IMR-90 (cell line): ENCODE data around the gene THRAP3. TPM values are rescaled to one million over a fixed set of nuclear protein-coding genes. Genes with fewer than 3 reads are reported as not detected.

ENCODE experiments used
- ATAC-seq: fragments of 200-7000 bp; cut with Tn5 transposase; 2 replicates; pipeline ENCODE4 v1.9.1; 2020; ENCODE audit warnings: low read depth, mild to moderate bottlenecking, moderate library complexity
- BruUV-seq: library from RNA; stranded (reverse); fragments of 400-500 nt; replicated peaks from 2 replicates; lab custom pipeline; 2021; lab: Mats Ljungman, UMichigan
- CTCF ChIA-PET: fragments of 300-600 bp; formaldehyde crosslinking; extraction: SDS; loops from one replicate; lab custom pipeline; 2021; ENCODE audit warnings: antibody characterized with exemption; lab: Yijun Ruan, JAX
- POLR2A ChIA-PET: fragments of 300-600 bp; sonication (Branson Sonifier 250); formaldehyde crosslinking; loops from one replicate; lab custom pipeline; 2022; ENCODE audit warnings: antibody characterized with exemption; ENCODE audit not compliant: unreplicated experiment; lab: Charles Lee
- DNase-seq: peaks from one replicate; pipeline ENCODE4 v3.0.0; 2013
- H2AFZ ChIP-seq: replicated peaks from 2 replicates; pipeline ENCODE3; 2013; ENCODE audit warnings: low read length, mild to moderate bottlenecking; ENCODE audit not compliant: poor library complexity
- H2AK5ac ChIP-seq: 2 replicates; pipeline ENCODE4 v1.6.1; 2013; ENCODE audit warnings: low read depth, low read length, inconsistent platforms
- H2AK9ac ChIP-seq: replicated peaks from 2 replicates; pipeline ENCODE3; 2013; ENCODE audit warnings: mild to moderate bottlenecking, low read depth, low read length, moderate library complexity; ENCODE audit not compliant: poor library complexity
- H2BK120ac ChIP-seq: 2 replicates; pipeline ENCODE4 v1.6.1; 2013; ENCODE audit warnings: low read depth, low read length, inconsistent platforms
- H2BK15ac ChIP-seq: 3 replicates; pipeline ENCODE4 v1.6.1; 2013; ENCODE audit warnings: low read depth, low read length, inconsistent platforms
- H2BK20ac ChIP-seq: 2 replicates; pipeline ENCODE4 v1.6.1; 2013; ENCODE audit warnings: low read depth, mild to moderate bottlenecking, inconsistent platforms, low read length, moderate library complexity
- H2BK5ac ChIP-seq: 2 replicates; pipeline ENCODE4 v1.6.1; 2013; ENCODE audit warnings: mild to moderate bottlenecking, low read depth, low read length, inconsistent platforms; ENCODE audit not compliant: poor library complexity, severe bottlenecking
- H3K14ac ChIP-seq: replicated peaks from 2 replicates; pipeline ENCODE4 v1.6.1; 2013; ENCODE audit warnings: low read depth, low read length, inconsistent platforms
- H3K18ac ChIP-seq: 2 replicates; pipeline ENCODE4 v1.6.1; 2013; ENCODE audit warnings: low read depth, low read length, control low read depth
- H3K23ac ChIP-seq: 2 replicates; pipeline ENCODE4 v1.6.1; 2013; ENCODE audit warnings: low read depth, low read length, inconsistent platforms
- H3K27ac ChIP-seq: 2 replicates; pipeline ENCODE4 v1.5.1; 2013; ENCODE audit warnings: mild to moderate bottlenecking, control low read depth, low read length; ENCODE audit not compliant: insufficient read depth
- H3K27me3 ChIP-seq: 2 replicates; pipeline ENCODE4 v1.6.1; 2013; ENCODE audit warnings: low read length; ENCODE audit not compliant: control insufficient read depth, insufficient read depth
- H3K36me3 ChIP-seq: 2 replicates; pipeline ENCODE4 v1.6.1; 2013; ENCODE audit warnings: low read length, mixed read lengths; ENCODE audit not compliant: control insufficient read depth, insufficient read depth
- H3K4ac ChIP-seq: 2 replicates; pipeline ENCODE4 v1.6.1; 2013; ENCODE audit warnings: low read depth, low read length, inconsistent platforms
- H3K4me1 ChIP-seq: 2 replicates; pipeline ENCODE4 v1.6.1; 2013; ENCODE audit warnings: low read length, mixed read lengths; ENCODE audit not compliant: control insufficient read depth, insufficient read depth
- H3K4me2 ChIP-seq: 2 replicates; pipeline ENCODE4 v1.6.1; 2013; ENCODE audit warnings: low read depth, mild to moderate bottlenecking, control low read depth, low read length, moderate library complexity
- H3K4me3 ChIP-seq: 2 replicates; pipeline ENCODE4 v1.5.1; 2013; ENCODE audit warnings: low read depth, mild to moderate bottlenecking, control low read depth, low read length, moderate library complexity; ENCODE audit not compliant: insufficient read depth
- H3K56ac ChIP-seq: 2 replicates; pipeline ENCODE4 v1.6.1; 2013; ENCODE audit warnings: low read length, inconsistent platforms; ENCODE audit not compliant: insufficient read depth; ENCODE audit errors: extremely low read depth
- H3K79me1 ChIP-seq, 2 experiments: 2 replicates each; pipeline ENCODE4 v1.6.1; 2013; ENCODE audit warnings: low read length in 2 of 2, inconsistent platforms in 1 of 2, low read depth in 1 of 2
- H3K9ac ChIP-seq: 2 replicates; pipeline ENCODE4 v1.6.1; 2013; ENCODE audit warnings: low read depth, low read length, control low read depth
- H3K9me1 ChIP-seq: 2 replicates; pipeline ENCODE4 v1.6.1; 2013; ENCODE audit warnings: low read length, inconsistent platforms; ENCODE audit not compliant: insufficient read depth
- H3K9me3 ChIP-seq: 2 replicates; pipeline ENCODE4 v1.6.1; 2013; ENCODE audit warnings: low read length; ENCODE audit not compliant: control insufficient read depth, insufficient read depth
- H4K20me1 ChIP-seq: 2 replicates; pipeline ENCODE4 v1.6.1; 2013; ENCODE audit warnings: low read length, inconsistent platforms; ENCODE audit not compliant: insufficient read depth
- H4K5ac ChIP-seq: 2 replicates; pipeline ENCODE4 v1.6.1; 2013; ENCODE audit warnings: mild to moderate bottlenecking, low read depth, low read length, control low read depth
- H4K8ac ChIP-seq, 2 experiments: 2 replicates each; pipeline ENCODE4 v1.6.1; 2013; ENCODE audit warnings: low read depth in 2 of 2, low read length in 2 of 2, control low read depth in 1 of 2, inconsistent platforms in 1 of 2
- H4K91ac ChIP-seq: 2 replicates; pipeline ENCODE4 v1.6.1; 2013; ENCODE audit warnings: low read depth, low read length, inconsistent platforms; ENCODE audit not compliant: insufficient read depth
- BHLHE40 ChIP-seq: fragments of 150-350 bp; IDR thresholded peaks from 2 replicates; pipeline ENCODE4 v1.6.1; 2016; ENCODE audit warnings: mild to moderate bottlenecking, low read depth, low read length
- CEBPB ChIP-seq: IDR thresholded peaks from 2 replicates; pipeline ENCODE4 v1.6.1; 2012; ENCODE audit warnings: low read depth, low read length, improper control_type of control experiment
- CHD1 ChIP-seq: IDR thresholded peaks from 2 replicates; pipeline ENCODE4 v1.6.1; 2012; ENCODE audit warnings: low read depth, low read length, improper control_type of control experiment
- FOS ChIP-seq: fragments of 150-350 bp; IDR thresholded peaks from 2 replicates; pipeline ENCODE4 v1.6.1; 2016; ENCODE audit warnings: low read depth, low read length
- MAFK ChIP-seq: IDR thresholded peaks from 2 replicates; pipeline ENCODE4 v1.6.1; 2012; ENCODE audit warnings: low read depth, low read length, improper control_type of control experiment
- MAZ ChIP-seq: IDR thresholded peaks from 2 replicates; pipeline ENCODE4 v1.6.1; 2012; ENCODE audit warnings: low read depth, mild to moderate bottlenecking, low read length, improper control_type of control experiment, moderate library complexity, borderline replicate concordance
- MXI1 ChIP-seq: IDR thresholded peaks from 2 replicates; pipeline ENCODE4 v1.6.1; 2012; ENCODE audit warnings: low read depth, mild to moderate bottlenecking, low read length, moderate library complexity, borderline replicate concordance
- NFE2L2 ChIP-seq: fragments of 150-350 bp; IDR thresholded peaks from 2 replicates; pipeline ENCODE4 v1.6.1; 2016; ENCODE audit warnings: low read depth, mild to moderate bottlenecking, low read length
- POLR2A ChIP-seq: IDR thresholded peaks from 2 replicates; pipeline ENCODE4 v1.6.1; 2012; ENCODE audit warnings: mild to moderate bottlenecking, low read depth, low read length
- RAD21 ChIP-seq: IDR thresholded peaks from 2 replicates; pipeline ENCODE4 v1.6.1; 2012; ENCODE audit warnings: low read length, improper control_type of control experiment
- RCOR1 ChIP-seq: IDR thresholded peaks from 2 replicates; pipeline ENCODE4 v1.6.1; 2012; ENCODE audit warnings: mild to moderate bottlenecking, low read length, improper control_type of control experiment; ENCODE audit not compliant: insufficient replicate concordance
- RFX5 ChIP-seq: IDR thresholded peaks from 2 replicates; pipeline ENCODE4 v1.8.0; 2012; ENCODE audit warnings: low read depth, mild to moderate bottlenecking, low read length, moderate library complexity
- SMC3 ChIP-seq: fragments of 150-350 bp; IDR thresholded peaks from 2 replicates; pipeline ENCODE4 v1.6.1; 2016; ENCODE audit warnings: low read depth, mild to moderate bottlenecking, antibody characterized with exemption, low read length, moderate library complexity
- USF2 ChIP-seq: fragments of 150-350 bp; IDR thresholded peaks from 2 replicates; pipeline ENCODE4 v1.6.1; 2017; ENCODE audit warnings: mild to moderate bottlenecking, antibody characterized with exemption, low read length, low read depth
- WGBS, 2 experiments: methylation state at CpG; one replicate each; pipeline versions ENCODE4 v1.1.5 to v1.1.7; 2013; ENCODE audit warnings: missing lambda C conversion rate in 2 of 2; ENCODE audit not compliant: insufficient read length in 1 of 2; ENCODE audit errors: extremely low coverage in 2 of 2; 5-methylcytosine and 5-hydroxymethylcytosine counted together
- dilution Hi-C: fragments of 300-500 bp; cut with HindIII; formaldehyde crosslinking; loops from one replicate; pipeline ENCODE4 v1.14.3; 2018; ENCODE audit warnings: low sequenced_read_pairs; ENCODE audit not compliant: unreplicated experiment
- in situ Hi-C: fragments of 300-500 bp; cut with MboI; formaldehyde crosslinking; loops from 3 replicates; pipeline ENCODE4 v1.14.3; 2019; ENCODE audit warnings: low sequenced_read_pairs, inconsistent platforms, mixed read lengths
- intact Hi-C: fragments of 100-400 bp; cut with micrococcal nuclease; formaldehyde crosslinking; loops from 2 replicates; pipeline ENCODE4 v1.10.0; 2022
- polyA plus RNA-seq, 3 experiments: library from polyadenylated mRNA; depleted of rRNA; stranded (reverse); fragments of >200 nt; gene quantifications; 2 replicates each; pipeline ENCODE4 v1.2.3, GENCODE V29; 2012; ENCODE audit warnings: low replicate concordance in 1 of 3
- total RNA-seq: library from RNA; depleted of rRNA; stranded (reverse); fragments of >200 nt; gene quantifications from 2 replicates; pipeline ENCODE4 v1.2.3, GENCODE V29; 2012
- TF ChIP-seq, protein P1 (sequence below): fragments of 150-350 bp; IDR thresholded peaks from 2 replicates; pipeline ENCODE4 v1.6.1; 2016; ENCODE audit warnings: low read depth, mild to moderate bottlenecking, low read length, moderate library complexity, borderline replicate concordance

THRAP3 gene
- total and polyA plus RNA-seq, 2 of the 4 experiments (the other 2 are of a cell fraction) = 60.6 to 66.5 TPM

- no peak overlapping the region for H3K27ac ChIP-seq
Measured at GRCh38 chr1:36305915-36306209, 81.6 kb downstream of the THRAP3 start.

More at GRCh38 chr1:36305915-36306209, 81.6 kb downstream of the THRAP3 start:
- no CpG with 5 or more reads among the region's 7 CpGs for WGBS, 2 experiments
- Histone ChIP-seq H3K36me3 (peaks cover 35% of the 10 kb centered on the region), H4K8ac (no peak overlapping the region), H4K5ac (no peak overlapping the region), H2AK5ac (no peak overlapping the region), H3K14ac (no peak overlapping the region), H2BK120ac (no peak overlapping the region), H3K4me2 (no peak overlapping the region), H3K23ac (no peak overlapping the region), H3K27me3 (no peaks in the 10 kb centered on the region), H3K56ac (no peak overlapping the region), H2AK9ac (peak overlapping the region; percentile 23), H2BK15ac (no peak overlapping the region), H2BK20ac (no peak overlapping the region), H3K4me1 (peaks cover 8% of the 10 kb centered on the region), H3K9me1 (peaks cover 8% of the 10 kb centered on the region), H4K20me1 (peaks cover 4% of the 10 kb centered on the region; the same call in 1 of the 2 replicates), H3K4me3 (no peak overlapping the region), H3K18ac (no peak overlapping the region), H4K91ac (no peak overlapping the region), H2BK5ac (no peak overlapping the region), H2AFZ (no peak overlapping the region), H3K9me3 (no peaks in the 10 kb centered on the region), H3K9ac (no peak overlapping the region), H3K4ac (no peak overlapping the region), H3K79me1 (peaks cover 24 to 59% of the 10 kb centered on the region in 2 experiments; a peak in 3 of 4 replicates)
- no TSS peak for BruUV-seq
- DNase-seq (no peak), ATAC-seq (no peak)
- dilution Hi-C loops (no loop called here), in situ Hi-C loops (no loop called here), intact Hi-C loops (loop anchor here (2.0 kb wide), 1 partner anchor 115 kb away; no protein-coding TSS in a partner anchor)
- TF ChIP-seq RFX5 = no peak
- TF ChIP-seq, protein P1, sequence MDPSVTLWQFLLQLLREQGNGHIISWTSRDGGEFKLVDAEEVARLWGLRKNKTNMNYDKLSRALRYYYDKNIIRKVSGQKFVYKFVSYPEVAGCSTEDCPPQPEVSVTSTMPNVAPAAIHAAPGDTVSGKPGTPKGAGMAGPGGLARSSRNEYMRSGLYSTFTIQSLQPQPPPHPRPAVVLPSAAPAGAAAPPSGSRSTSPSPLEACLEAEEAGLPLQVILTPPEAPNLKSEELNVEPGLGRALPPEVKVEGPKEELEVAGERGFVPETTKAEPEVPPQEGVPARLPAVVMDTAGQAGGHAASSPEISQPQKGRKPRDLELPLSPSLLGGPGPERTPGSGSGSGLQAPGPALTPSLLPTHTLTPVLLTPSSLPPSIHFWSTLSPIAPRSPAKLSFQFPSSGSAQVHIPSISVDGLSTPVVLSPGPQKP = no peak
- no peak for TF ChIP-seq CEBPB
- TF ChIP-seq BHLHE40 = no peak
- TF ChIP-seq POLR2A = no peak
- no peak for TF ChIP-seq MAZ
- no peak for TF ChIP-seq SMC3
- no peak for TF ChIP-seq NFE2L2
- TF ChIP-seq MAFK = no peak
- no peak for TF ChIP-seq RCOR1
- TF ChIP-seq USF2 = no peak
- no peak for TF ChIP-seq RAD21
- no peak for TF ChIP-seq MXI1
- no peak for TF ChIP-seq CHD1
- TF ChIP-seq FOS = no peak
- CTCF ChIA-PET = no interaction called here
- POLR2A ChIA-PET = no interaction called here
